Fibroblast of skin of left biceps (primary cell): Measurements from ENCODE around the gene PHAF1.
A peak's percentile ranks its signal among the peaks of the same experiment; 100 is the strongest.

Source experiments
- DNase-seq, 2 experiments: peaks; one replicate each; pipeline ENCODE4 v3.0.0-alpha.2; 2013; ENCODE audit warnings: low read depth in 2 of 2

Gene PHAF1

GRCh38 chr16:67147437-67148140, 37.8 kb downstream of the PHAF1 start:
- no peak for DNase-seq

- DNase-seq: no peak
Observed at GRCh38 chr16:67148221-67148620, 38.5 kb downstream of the PHAF1 start.

GRCh38 chr16:67148656-67149275, 39.0 kb downstream of the PHAF1 start:
- no peak for DNase-seq

DNA sequence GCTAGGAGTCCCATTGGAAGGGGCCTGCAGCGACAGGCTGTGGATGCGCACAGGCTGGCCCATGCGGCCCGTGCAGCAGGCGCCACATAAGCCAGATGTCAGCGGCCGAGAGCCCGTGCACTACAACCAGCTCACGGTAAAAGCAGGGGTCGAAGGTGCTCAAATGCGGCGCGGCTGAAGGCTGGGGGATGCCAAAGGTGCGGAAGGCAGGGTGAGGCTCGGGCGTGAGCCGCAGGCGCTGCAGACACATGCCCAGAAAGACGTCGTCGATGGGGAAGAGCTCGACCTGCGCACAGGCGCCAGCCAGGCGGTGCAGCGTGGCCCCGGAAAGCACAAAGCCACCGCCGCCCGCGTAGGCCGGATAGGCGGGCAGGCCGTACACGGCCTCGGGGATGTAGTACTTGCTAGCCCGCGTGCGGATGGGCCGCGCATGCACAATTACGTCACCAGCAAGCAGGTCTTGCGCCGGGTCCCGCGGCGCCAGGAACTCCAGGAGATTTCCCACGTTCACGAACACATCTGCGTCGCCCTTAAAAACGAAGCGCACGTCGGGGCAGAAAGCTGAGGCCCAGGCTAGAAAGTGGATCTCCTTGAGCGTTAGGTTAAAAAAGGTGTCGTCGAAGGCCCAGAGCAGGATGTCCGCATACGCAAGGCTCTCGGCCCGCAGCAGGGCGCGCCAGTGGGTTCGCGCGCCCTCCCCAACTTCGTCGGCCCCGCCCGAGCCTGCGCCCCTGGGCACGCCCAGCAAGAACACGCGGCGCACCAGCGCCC, 39.7 kb downstream of the PHAF1 start:
- no peak for DNase-seq

DNA sequence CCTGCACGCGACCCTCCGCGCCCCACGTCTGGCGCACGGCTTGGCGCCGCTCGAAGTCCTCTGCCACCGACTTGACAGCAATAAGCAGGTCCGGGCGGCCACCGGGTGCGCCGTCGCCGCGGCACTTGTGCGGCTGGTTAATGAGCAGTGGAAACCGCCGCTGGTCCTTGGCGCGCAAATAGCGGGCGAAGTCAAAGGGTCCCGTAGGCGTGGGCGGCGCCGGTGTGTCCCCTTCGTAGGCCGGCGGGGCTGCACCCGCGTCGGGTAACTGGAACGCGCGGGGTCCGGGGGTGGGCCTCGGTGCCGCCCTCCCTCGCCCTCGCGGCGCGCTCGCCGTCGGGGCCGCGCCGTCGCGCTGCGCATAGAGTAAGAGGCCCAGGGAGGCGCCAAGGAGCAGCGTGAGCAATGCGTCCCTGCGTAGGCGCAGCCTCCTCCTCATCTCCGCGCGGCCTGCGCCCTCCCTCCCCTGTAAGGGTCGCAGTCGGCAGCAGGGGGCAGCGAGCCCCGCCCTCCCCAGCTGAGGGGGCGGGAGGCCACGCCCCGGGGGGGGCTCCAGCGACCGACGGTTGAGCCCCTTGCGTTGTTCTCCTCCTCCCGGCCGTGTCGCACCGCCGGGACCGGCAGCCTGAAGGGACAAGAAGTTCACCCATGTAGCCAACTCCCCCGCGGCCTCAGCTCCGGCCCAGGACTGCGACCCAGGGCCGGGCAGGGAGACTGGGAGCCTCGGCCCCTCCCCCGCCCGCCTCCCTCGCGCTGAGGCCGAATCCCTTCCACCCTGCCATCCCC, 40.5 kb downstream of the PHAF1 start:
- peak in 1 of 2 experiments; percentile 39 for DNase-seq

DNA sequence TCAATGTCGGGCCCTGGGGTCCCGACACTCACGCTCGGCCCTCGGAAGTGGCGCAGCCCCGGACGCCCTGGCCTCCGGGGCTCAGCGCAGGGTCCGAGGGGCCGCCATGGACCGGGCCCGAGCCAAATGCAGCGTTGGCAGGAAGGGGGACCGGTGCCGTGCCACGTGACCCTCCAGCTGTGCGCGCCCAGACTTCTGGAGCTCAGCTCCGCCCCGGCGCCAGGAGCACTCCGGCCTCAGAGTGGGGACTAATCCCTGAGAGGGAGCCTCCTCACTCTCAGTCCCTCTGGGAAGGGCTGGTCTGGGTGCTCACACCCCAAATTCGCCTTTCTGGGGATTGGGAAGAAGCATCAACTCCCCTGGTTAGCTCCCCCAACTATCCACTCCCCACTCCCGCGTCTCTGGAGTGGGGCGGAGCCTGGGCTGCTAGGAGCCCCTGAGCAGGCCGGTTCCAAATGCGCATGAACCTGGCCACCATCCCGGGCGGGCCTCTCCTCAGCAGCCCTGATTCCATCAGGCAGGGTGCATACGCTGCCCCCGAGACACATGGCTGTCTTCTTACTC, 41.2 kb downstream of the PHAF1 start, which contains the start of gene B3GNT9:
TSS of gene B3GNT9 (minus strand) at position 166 of the 564 bp plus-strand sequence. CDS start 513 bp downstream, outside the sequence.
- peak in 1 of 2 experiments; percentile 38 for DNase-seq

DNA sequence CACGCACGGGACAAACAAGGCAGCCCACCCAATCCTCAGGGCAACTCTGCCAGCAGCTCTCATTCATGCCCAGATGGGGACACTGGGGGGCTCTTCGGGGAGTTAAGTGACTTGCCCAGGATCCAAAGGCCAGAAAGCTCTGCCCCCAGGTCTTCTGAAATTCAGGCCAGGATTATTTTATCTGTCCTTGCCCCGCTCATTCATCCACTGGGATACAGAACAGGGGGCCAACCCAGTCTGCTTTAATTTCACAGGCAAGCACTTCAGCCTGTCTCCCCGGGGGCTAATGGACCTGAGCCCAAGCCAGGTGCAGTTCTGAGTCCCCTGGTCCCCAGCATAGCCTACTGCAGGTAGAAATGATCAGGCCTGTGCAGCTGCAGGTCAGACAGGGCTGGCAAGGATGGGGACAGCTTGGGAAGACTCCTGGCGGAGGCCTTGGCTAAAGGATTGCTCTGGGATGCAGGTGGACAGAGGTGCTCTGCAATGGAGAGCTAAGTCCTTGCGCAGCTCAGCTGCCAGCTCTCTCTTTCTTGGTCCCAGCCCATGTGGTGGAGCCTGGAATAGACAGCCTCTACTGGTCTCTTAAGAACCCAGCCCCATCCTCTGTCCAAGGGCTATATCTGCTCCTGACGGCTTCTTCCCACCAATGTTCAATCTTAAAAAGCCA, 41.8 kb downstream of the PHAF1 start:
- DNase-seq: no peak

- DNase-seq: no peak
Observed at GRCh38 chr16:67154578-67155294, 45.0 kb downstream of the PHAF1 start.

GRCh38 chr16:67155295-67156142, 45.8 kb downstream of the PHAF1 start:
- no peak for DNase-seq

- no peak for DNase-seq
Observed at GRCh38 chr16:67156143-67156844, 46.6 kb downstream of the PHAF1 start.

- DNase-seq: no peak
Observed at GRCh38 chr16:67157106-67157748, 47.5 kb downstream of the PHAF1 start.

- no peak for DNase-seq
Observed at GRCh38 chr16:67157892-67158635, 48.3 kb downstream of the PHAF1 start.

- no peak for DNase-seq
Observed at GRCh38 chr16:67158637-67159600, 49.2 kb downstream of the PHAF1 start.

- no peak for DNase-seq
Observed at GRCh38 chr16:67161595-67162058, 51.9 kb downstream of the PHAF1 start.

- no peak for DNase-seq
Observed at GRCh38 chr16:67162506-67163163, 52.9 kb downstream of the PHAF1 start.
